ENCODE measurements around the gene TANGO6.
"Not testable (repeated sequence)": the region's sequence is repeated elsewhere in the genome, so short reads cannot be mapped to it uniquely, and the experiment has no call there.

The TANGO6 gene

GRCh38 chr16:69049603-69050375 is 206.5 kb downstream of the TANGO6 start:
- no peak for DNase-seq

GRCh38 chr16:69051517-69051830 is 208.1 kb downstream of the TANGO6 start:
- not testable (repeated sequence) for DNase-seq

GRCh38 chr16:69055008-69055407 is 211.7 kb downstream of the TANGO6 start:
- DNase-seq: no peak

- DNase-seq: no peak
Observed at GRCh38 chr16:69055980-69056379, 212.6 kb downstream of the TANGO6 start.

GRCh38 chr16:69056421-69056820 is 213.1 kb downstream of the TANGO6 start:
- DNase-seq: no peak

- DNase-seq: no peak
Observed at GRCh38 chr16:69057400-69058378, 214.4 kb downstream of the TANGO6 start.

- DNase-seq: not testable (repeated sequence)
Observed at GRCh38 chr16:69063491-69063890, 220.2 kb downstream of the TANGO6 start.

- no peak for DNase-seq
Observed at GRCh38 chr16:69064124-69064763, 220.9 kb downstream of the TANGO6 start.

GRCh38 chr16:69064764-69065313 is 221.5 kb downstream of the TANGO6 start:
- DNase-seq: peak in 9 of 58 donors; percentile 2 to 35 (median 15)

GRCh38 chr16:69069504-69069903 is 226.2 kb downstream of the TANGO6 start:
- DNase-seq: no peak

GRCh38 chr16:69071036-69071435 is 227.7 kb downstream of the TANGO6 start:
- DNase-seq: no peak

GRCh38 chr16:69072640-69072974 is 229.3 kb downstream of the TANGO6 start:
- DNase-seq: no peak

- DNase-seq: no peak
Observed at GRCh38 chr16:69073181-69073702, 229.9 kb downstream of the TANGO6 start.

GRCh38 chr16:69077251-69077650 is 233.9 kb downstream of the TANGO6 start:
- no peak for DNase-seq

- DNase-seq: no peak
Observed at GRCh38 chr16:69078073-69078472, 234.7 kb downstream of the TANGO6 start.

- no peak for DNase-seq
Observed at GRCh38 chr16:69079697-69080096, 236.4 kb downstream of the TANGO6 start.

- no peak for DNase-seq
Observed at GRCh38 chr16:69083306-69083941, 240.1 kb downstream of the TANGO6 start.

- DNase-seq: no peak
Observed at GRCh38 chr16:69084289-69084688, 241.0 kb downstream of the TANGO6 start.

GRCh38 chr16:69085032-69085695 is 241.8 kb downstream of the TANGO6 start:
- DNase-seq: no peak

GRCh38 chr16:69087161-69087581 is 243.8 kb downstream of the TANGO6 start:
- no peak for DNase-seq
